MG63 (cell line): ENCODE data around the gene APEX2. TPM values are rescaled to one million over a fixed set of nuclear protein-coding genes. Genes with fewer than 3 reads are reported as not detected.

ENCODE experiments used
- DNase-seq: peaks from one replicate; pipeline ENCODE4 v3.0.0-alpha.2; 2020
- H3K27me3 ChIP-seq: fragments of 250-450 bp; sonication (Bioruptor Pico); 2 replicates; pipeline ENCODE4 v1.5.1; 2020; ENCODE audit warnings: mild to moderate bottlenecking, moderate library complexity
- H3K36me3 ChIP-seq: fragments of 250-450 bp; sonication (Bioruptor Pico); 2 replicates; pipeline ENCODE4 v1.5.1; 2020; ENCODE audit warnings: mild to moderate bottlenecking, moderate library complexity
- H3K4me3 ChIP-seq: fragments of 250-450 bp; sonication (Bioruptor Pico); 2 replicates; pipeline ENCODE4 v1.5.1; 2020; ENCODE audit warnings: mild to moderate bottlenecking, moderate library complexity
- H3K9me3 ChIP-seq: fragments of 250-450 bp; sonication (Bioruptor Pico); 2 replicates; pipeline ENCODE4 v1.5.1; 2020; ENCODE audit warnings: mild to moderate bottlenecking, moderate library complexity
- total RNA-seq: library from RNA; depleted of rRNA; stranded (reverse); fragments of >200 nt; shearing (Covaris generic); gene quantifications from 2 replicates; pipeline ENCODE4 v1.2.3, GENCODE V29; 2014; ENCODE audit warnings: low replicate concordance; rRNA removed

APEX2 gene
- total RNA-seq, 1 experiment from 2014 or later: 6.4 TPM

GRCh38 chrX:55057675-55058249 is 57.6 kb downstream of the APEX2 start:
- DNase-seq: no peak
- no peaks in the 10 kb centered on the region for H3K36me3 ChIP-seq
- no peaks in the 10 kb centered on the region for H3K9me3 ChIP-seq
- no peaks in the 10 kb centered on the region for H3K27me3 ChIP-seq
- H3K4me3 ChIP-seq: no peak overlapping the region

Other genes starting within 250 kb of the APEX2 start
- not detected in 2 replicates for gene ITIH6, start 202.1 kb upstream of the APEX2 start, total RNA-seq
- 161 and 170 TPM in 2 replicates for gene MAGED2, start 192.6 kb upstream of the APEX2 start, total RNA-seq
- 2.8 and 3.7 TPM in 2 replicates for gene TRO, start 79.5 kb upstream of the APEX2 start, total RNA-seq
- not detected in 2 replicates for gene PFKFB1, start 6.2 kb upstream of the APEX2 start, total RNA-seq
- not detected in 2 replicates for gene ALAS2, start 30.6 kb downstream of the APEX2 start, total RNA-seq
- gene PAGE2B, start 74.7 kb downstream of the APEX2 start, total RNA-seq: not detected in 2 replicates
- gene PAGE2, start 88.7 kb downstream of the APEX2 start, total RNA-seq: not detected in 2 replicates
- not detected in 2 replicates for gene PAGE5, start 220.0 kb downstream of the APEX2 start, total RNA-seq